Breast epithelium (tissue), 3 donors: ENCODE measurements around the gene TMSB10.

Source experiments
- POLR2A ChIP-seq: fragments of 450-650 bp; IDR thresholded peaks from one replicate; pipeline ENCODE4 v1.6.1; 2016; ENCODE audit warnings: antibody characterized with exemption, mild to moderate bottlenecking, moderate library complexity
- TF ChIP-seq, protein P1 (sequence below), 3 donors: fragments of 450-650 bp; IDR thresholded peaks; one replicate each; pipeline ENCODE4 v1.5.1; 2016 to 2017; ENCODE audit warnings: antibody characterized with exemption in 3 of 3, mild to moderate bottlenecking in 3 of 3, moderate library complexity in 3 of 3

DNA sequence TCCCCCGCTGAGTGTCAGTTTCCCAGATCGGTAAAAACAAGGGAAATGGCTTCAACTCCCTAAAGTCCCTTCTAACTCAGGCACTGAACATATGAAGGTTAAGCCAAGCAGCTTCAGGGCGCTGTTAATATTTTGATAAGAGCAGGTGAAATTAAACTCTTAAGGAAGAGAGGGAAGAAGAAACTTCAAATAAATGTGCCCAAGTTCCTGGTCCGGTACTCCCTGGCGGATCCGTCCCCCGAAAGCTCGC lies 25.1 kb upstream of the TMSB10 start:
- TF ChIP-seq, protein P1, sequence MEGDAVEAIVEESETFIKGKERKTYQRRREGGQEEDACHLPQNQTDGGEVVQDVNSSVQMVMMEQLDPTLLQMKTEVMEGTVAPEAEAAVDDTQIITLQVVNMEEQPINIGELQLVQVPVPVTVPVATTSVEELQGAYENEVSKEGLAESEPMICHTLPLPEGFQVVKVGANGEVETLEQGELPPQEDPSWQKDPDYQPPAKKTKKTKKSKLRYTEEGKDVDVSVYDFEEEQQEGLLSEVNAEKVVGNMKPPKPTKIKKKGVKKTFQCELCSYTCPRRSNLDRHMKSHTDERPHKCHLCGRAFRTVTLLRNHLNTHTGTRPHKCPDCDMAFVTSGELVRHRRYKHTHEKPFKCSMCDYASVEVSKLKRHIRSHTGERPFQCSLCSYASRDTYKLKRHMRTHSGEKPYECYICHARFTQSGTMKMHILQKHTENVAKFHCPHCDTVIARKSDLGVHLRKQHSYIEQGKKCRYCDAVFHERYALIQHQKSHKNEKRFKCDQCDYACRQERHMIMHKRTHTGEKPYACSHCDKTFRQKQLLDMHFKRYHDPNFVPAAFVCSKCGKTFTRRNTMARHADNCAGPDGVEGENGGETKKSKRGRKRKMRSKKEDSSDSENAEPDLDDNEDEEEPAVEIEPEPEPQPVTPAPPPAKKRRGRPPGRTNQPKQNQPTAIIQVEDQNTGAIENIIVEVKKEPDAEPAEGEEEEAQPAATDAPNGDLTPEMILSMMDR (IDR thresholded peaks at IDR 0.05): no peak
- TF ChIP-seq POLR2A: no peak
